RWPE2 (cell line): Measurements from ENCODE around the gene HHAT.

Source experiments
- ATAC-seq: fragments of 200-7000 bp; cut with Tn5 transposase; 3 replicates; pipeline ENCODE4 v1.9.1; 2021; ENCODE audit warnings: low read depth
- DNase-seq: peaks from one replicate; pipeline ENCODE4 v3.0.0-alpha.2; 2020; ENCODE audit warnings: low spot score
- H3K27ac ChIP-seq: fragments of 450-650 bp; 2 replicates; pipeline ENCODE4 v1.5.1; 2017; ENCODE audit warnings: mild to moderate bottlenecking; ENCODE audit not compliant: poor library complexity, severe bottlenecking
- H3K27me3 ChIP-seq: fragments of 250-450 bp; sonication (Bioruptor Pico); 2 replicates; pipeline ENCODE4 v1.5.1; 2021; ENCODE audit warnings: mild to moderate bottlenecking, moderate library complexity; ENCODE audit not compliant: insufficient read depth, poor library complexity, severe bottlenecking
- H3K36me3 ChIP-seq: fragments of 250-450 bp; sonication (Bioruptor Pico); 2 replicates; pipeline ENCODE4 v1.5.1; 2020; ENCODE audit warnings: low read depth, mild to moderate bottlenecking, moderate library complexity
- H3K4me1 ChIP-seq: fragments of 250-450 bp; sonication (Bioruptor Pico); 2 replicates; pipeline ENCODE4 v1.5.1; 2021; ENCODE audit warnings: mild to moderate bottlenecking, moderate library complexity; ENCODE audit not compliant: insufficient read depth, poor library complexity, severe bottlenecking
- H3K4me3 ChIP-seq: fragments of 250-450 bp; sonication (Bioruptor Pico); 2 replicates; pipeline ENCODE4 v1.5.1; 2021; ENCODE audit warnings: mild to moderate bottlenecking, moderate library complexity; ENCODE audit not compliant: severe bottlenecking
- H3K9me3 ChIP-seq: fragments of 250-450 bp; sonication (Bioruptor Pico); 2 replicates; pipeline ENCODE4 v1.5.1; 2021; ENCODE audit warnings: mild to moderate bottlenecking, moderate library complexity; ENCODE audit not compliant: severe bottlenecking
- TF ChIP-seq, protein P1 (sequence below): fragments of 450-650 bp; IDR thresholded peaks from one replicate; pipeline ENCODE4 v1.5.1; 2017; ENCODE audit warnings: mild to moderate bottlenecking, moderate library complexity; ENCODE audit not compliant: poor library complexity, severe bottlenecking

Gene HHAT

GRCh38 chr1:210455840-210456603 lies 127.3 kb downstream of the HHAT start:
- Histone ChIP-seq H3K9me3 (no peaks in the 10 kb centered on the region), H3K36me3 (no peaks in the 10 kb centered on the region), H3K27me3 (no peaks in the 10 kb centered on the region), H3K4me1 (no peaks in the 10 kb centered on the region), H3K4me3 (no peak overlapping the region), H3K27ac (no peak overlapping the region)
- TF ChIP-seq, protein P1, sequence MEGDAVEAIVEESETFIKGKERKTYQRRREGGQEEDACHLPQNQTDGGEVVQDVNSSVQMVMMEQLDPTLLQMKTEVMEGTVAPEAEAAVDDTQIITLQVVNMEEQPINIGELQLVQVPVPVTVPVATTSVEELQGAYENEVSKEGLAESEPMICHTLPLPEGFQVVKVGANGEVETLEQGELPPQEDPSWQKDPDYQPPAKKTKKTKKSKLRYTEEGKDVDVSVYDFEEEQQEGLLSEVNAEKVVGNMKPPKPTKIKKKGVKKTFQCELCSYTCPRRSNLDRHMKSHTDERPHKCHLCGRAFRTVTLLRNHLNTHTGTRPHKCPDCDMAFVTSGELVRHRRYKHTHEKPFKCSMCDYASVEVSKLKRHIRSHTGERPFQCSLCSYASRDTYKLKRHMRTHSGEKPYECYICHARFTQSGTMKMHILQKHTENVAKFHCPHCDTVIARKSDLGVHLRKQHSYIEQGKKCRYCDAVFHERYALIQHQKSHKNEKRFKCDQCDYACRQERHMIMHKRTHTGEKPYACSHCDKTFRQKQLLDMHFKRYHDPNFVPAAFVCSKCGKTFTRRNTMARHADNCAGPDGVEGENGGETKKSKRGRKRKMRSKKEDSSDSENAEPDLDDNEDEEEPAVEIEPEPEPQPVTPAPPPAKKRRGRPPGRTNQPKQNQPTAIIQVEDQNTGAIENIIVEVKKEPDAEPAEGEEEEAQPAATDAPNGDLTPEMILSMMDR: no peak
- DNase-seq (no peak), ATAC-seq (no peak)

GRCh38 chr1:210456731-210457255 lies 128.1 kb downstream of the HHAT start:
- ATAC-seq: no peak
- Histone ChIP-seq H3K4me3 (no peak overlapping the region), H3K4me1 (no peaks in the 10 kb centered on the region), H3K27ac (no peak overlapping the region), H3K27me3 (no peaks in the 10 kb centered on the region), H3K36me3 (no peaks in the 10 kb centered on the region), H3K9me3 (no peaks in the 10 kb centered on the region)
- TF ChIP-seq, protein P1: no peak
- DNase-seq: no peak

DNA sequence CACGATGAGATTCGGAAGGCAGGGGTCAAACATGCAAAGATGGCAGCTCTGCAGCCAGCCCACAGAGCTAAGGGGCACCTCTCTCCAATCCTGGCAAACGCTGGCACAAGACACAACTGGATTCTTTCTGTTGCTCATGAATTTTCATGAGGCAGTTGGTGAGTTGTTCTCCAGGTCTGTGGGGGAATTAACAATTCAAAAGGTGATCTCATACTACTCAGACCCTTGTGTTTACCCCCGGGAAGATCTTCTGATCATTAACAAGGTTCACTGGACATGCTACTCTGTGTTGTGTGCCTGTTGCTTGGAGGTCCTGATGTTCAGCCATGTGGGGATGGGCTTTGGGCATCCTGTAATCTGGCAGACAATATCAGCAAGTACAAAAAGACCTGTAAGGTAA lies 128.9 kb downstream of the HHAT start:
- Histone ChIP-seq H3K36me3 (no peaks in the 10 kb centered on the region), H3K4me3 (no peak overlapping the region), H3K9me3 (no peaks in the 10 kb centered on the region), H3K27me3 (no peaks in the 10 kb centered on the region), H3K27ac (no peak overlapping the region), H3K4me1 (no peaks in the 10 kb centered on the region)
- ATAC-seq: no peak
- DNase-seq: no peak
- TF ChIP-seq, protein P1: no peak

- ATAC-seq: no peak
- H3K27ac ChIP-seq: no peak overlapping the region
- DNase-seq: no peak
These were observed 135.9 kb downstream of the HHAT start for GRCh38 chr1:210464519-210465039.

More at GRCh38 chr1:210464519-210465039, 135.9 kb downstream of the HHAT start:
- TF ChIP-seq, protein P1: no peak
- no peaks in the 10 kb centered on the region for H3K27me3 ChIP-seq
- no peak overlapping the region for H3K4me3 ChIP-seq
- H3K9me3 ChIP-seq: no peaks in the 10 kb centered on the region
- H3K4me1 ChIP-seq: no peaks in the 10 kb centered on the region
- no peaks in the 10 kb centered on the region for H3K36me3 ChIP-seq
